A549 treated with AZD2906 at 1 μM for 4 hours (cell line): ENCODE results near the gene PI4K2B. TPM values are rescaled to one million over a fixed set of nuclear protein-coding genes. Genes with fewer than 3 reads are reported as not detected.

Experiments
- total RNA-seq: library from RNA; stranded (reverse); fragments of 200-300 nt; extraction: Qiagen RNA extraction; gene quantifications from 5 replicates; pipeline ENCODE4 v1.2.3, GENCODE V29; 2022

PI4K2B gene
- total RNA-seq, result 6.5 to 9.1 TPM (median 8.7 TPM) in 5 replicates

GRCh38 chr4:25233737-25234389, at the start of gene PI4K2B:
Gene PI4K2B (plus strand): TSS chr4:25234033. CDS start chr4:25234164, 131 bp downstream.

DNA sequence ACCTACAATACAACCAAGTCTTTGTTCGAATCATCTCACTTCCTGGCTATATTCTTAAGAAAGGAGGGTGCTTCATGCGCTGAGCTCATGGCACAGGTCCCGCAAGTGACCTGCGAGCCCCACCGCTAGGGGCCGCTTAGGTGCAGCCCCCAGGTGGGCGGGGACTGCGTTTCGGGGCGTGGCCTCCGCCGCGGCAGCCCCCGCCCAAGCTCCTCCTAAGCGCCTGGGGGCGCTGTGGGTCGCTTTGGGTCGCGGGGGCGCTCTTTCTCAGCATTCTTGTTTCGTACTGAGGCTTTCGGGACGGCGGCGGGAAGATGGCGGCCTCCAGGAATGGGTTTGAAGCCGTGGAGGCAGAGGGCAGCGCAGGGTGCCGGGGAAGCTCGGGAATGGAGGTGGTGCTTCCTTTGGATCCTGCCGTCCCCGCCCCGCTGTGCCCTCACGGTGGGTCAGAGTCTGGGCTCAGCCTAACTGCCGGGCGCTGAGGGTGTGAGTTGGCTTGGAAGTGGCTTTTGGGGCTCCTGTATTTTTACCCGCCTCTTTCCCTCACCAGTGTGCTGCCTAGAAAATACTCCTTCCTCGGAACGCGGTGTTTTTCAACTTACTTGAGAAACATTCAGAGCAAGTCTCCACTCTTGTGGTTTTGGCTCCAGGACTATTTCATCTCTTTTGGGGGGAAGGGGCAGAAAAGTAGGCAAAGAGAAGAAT, 78.8 kb downstream of the PI4K2B start, which contains the start of gene ZCCHC4:
Gene ZCCHC4 (plus strand): TSS at position 279 of the 705 bp plus-strand sequence. CDS start 36 bp downstream, at position 315.

Other genes with a start within 250 kb of the PI4K2B start
- 0.07 to 0.14 TPM (median 0.10 TPM) in 5 replicates for gene LGI2, start 203.1 kb upstream of the PI4K2B start, total RNA-seq
- gene SEPSECS, start 73.6 kb upstream of the PI4K2B start, total RNA-seq, result 2.2 to 2.9 TPM (median 2.7 TPM) in 5 replicates
- 3.6 to 4.9 TPM (median 4.1 TPM) in 5 replicates for gene ZCCHC4, start 78.7 kb downstream of the PI4K2B start, total RNA-seq
- 11.0 to 13.1 TPM (median 11.9 TPM) in 5 replicates for gene ANAPC4, start 143.2 kb downstream of the PI4K2B start, total RNA-seq